GM19043 (cell line): ENCODE data around the gene THAP7.

Experiments
- ATAC-seq: cut with Tn5 transposase; IDR thresholded peaks from one replicate; pipeline ENCODE4 v1.9.1; 2021; ENCODE audit warnings: low read depth; ENCODE audit not compliant: unreplicated experiment

Gene THAP7

GRCh38 chr22:20994128-20994901 lies 7.6 kb downstream of the THAP7 start:
- ATAC-seq = no peak

GRCh38 chr22:20993304-20994127 lies 8.4 kb downstream of the THAP7 start:
- ATAC-seq = no peak

GRCh38 chr22:20992456-20993303 lies 9.2 kb downstream of the THAP7 start:
- ATAC-seq = no peak

GRCh38 chr22:20992056-20992442 lies 9.9 kb downstream of the THAP7 start:
- ATAC-seq = no peak

DNA sequence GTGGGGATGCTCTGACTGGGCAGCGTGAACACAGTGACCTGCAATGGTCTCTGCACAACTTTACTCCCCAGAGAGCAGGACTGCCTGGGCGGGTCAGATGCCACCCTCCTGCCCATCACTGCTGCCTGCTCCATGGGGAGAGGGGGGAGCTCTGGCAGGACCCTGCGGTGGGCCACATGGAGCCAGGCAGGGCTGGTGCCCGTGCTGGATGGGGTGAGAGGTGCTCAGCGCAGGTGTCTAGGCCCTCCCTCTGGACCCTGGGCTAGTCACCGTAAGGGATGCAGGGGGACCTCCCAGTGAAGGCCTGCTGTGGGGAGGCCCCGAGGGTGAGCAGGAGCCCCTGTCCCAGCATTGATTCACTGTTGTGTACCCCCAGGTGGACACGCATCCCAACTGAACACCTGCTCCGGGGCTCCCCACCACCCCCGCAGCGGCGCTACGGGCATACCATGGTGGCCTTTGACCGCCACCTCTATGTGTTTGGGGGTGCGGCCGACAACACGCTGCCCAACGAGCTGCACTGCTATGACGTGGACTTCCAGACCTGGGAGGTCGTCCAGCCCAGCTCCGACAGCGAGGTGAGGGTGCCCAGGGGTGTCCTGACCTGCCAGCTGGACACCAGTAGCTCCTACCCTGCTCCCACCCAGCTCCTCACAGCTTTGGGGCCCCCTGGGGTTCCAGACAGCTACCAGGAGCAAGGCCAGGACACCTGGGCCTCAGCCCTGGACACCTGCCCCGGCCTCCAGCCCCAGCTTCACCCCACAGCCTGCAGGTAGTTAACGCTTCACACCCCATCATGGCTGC lies 10.5 kb downstream of the THAP7 start:
- ATAC-seq = no peak

GRCh38 chr22:20990184-20991180 lies 11.4 kb downstream of the THAP7 start:
- no peak for ATAC-seq

DNA sequence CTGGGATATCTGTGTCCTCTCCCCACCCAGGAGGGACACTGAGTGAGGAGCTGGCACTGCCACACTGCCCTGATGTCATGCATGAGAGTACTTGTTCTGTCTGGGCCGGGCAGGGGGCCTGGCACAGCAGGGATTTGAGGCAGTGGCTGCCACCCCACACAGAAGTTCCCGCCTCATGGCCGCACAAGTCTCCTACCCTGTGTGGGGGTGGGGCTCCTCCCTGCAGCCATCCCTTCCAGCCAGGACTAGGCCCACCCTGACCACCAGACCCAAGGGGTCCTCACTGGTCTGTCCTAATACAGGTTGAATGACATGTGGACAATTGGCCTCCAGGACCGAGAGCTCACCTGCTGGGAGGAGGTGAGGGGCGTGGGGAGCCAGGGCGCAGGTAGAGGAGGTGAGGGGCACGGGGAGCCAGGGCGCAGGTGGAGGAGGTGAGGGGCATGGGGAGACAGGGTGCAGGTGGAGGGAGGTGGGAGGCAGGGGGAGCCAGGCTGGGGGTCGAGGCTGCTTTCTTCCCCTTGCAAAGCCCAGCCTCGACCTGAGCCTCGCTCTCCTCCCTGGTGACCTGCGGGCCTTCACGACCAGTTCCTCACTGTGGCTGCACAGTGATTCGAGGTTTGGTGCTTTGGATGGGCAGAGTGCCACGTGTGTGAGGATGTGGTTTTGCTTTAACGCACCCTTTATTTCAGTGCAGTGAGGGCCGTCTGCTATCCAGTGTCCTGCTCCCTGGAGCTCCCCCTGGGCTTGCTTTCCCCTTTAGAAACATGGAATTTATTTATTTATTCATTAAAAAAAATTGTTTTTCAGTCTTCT lies 12.4 kb downstream of the THAP7 start:
- ATAC-seq = no peak

- ATAC-seq = no peak
Observed at GRCh38 chr22:20988573-20989322, 13.2 kb downstream of the THAP7 start.

GRCh38 chr22:20987375-20987774 lies 14.5 kb downstream of the THAP7 start:
- ATAC-seq = no peak

- no peak for ATAC-seq
Observed at GRCh38 chr22:20986365-20986764, 15.6 kb downstream of the THAP7 start.

DNA sequence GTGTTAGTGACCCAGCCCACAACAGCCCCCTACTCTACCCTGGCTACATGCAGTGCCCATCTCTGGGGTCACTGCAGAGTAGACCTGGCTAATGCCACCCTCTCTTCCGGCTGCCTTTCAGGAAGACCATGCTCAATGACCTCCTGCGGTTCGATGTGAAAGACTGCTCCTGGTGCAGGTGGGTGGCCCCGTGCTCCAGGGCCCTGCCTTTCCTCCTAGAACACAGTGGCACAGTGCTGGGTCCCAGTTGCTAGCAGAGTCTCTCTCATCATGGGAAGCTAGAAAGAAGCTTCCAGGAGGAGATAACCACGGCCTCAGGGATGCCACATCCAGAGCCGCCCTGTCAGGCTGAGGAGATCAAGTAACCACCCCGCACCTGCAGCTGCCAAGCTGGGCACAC lies 16.2 kb downstream of the THAP7 start:
- ATAC-seq = no peak

GRCh38 chr22:20983081-20983771 lies 18.7 kb downstream of the THAP7 start:
- ATAC-seq = no peak

- no peak for ATAC-seq
Observed at GRCh38 chr22:20982563-20982882, 19.4 kb downstream of the THAP7 start.

GRCh38 chr22:20981787-20982562 lies 19.9 kb downstream of the THAP7 start, which contains the start of gene LZTR1:
Gene LZTR1, plus strand, starts transcription at chr22:20982297. Its CDS starts 75 bp downstream, at chr22:20982372.
- peak; percentile 66 for ATAC-seq

DNA sequence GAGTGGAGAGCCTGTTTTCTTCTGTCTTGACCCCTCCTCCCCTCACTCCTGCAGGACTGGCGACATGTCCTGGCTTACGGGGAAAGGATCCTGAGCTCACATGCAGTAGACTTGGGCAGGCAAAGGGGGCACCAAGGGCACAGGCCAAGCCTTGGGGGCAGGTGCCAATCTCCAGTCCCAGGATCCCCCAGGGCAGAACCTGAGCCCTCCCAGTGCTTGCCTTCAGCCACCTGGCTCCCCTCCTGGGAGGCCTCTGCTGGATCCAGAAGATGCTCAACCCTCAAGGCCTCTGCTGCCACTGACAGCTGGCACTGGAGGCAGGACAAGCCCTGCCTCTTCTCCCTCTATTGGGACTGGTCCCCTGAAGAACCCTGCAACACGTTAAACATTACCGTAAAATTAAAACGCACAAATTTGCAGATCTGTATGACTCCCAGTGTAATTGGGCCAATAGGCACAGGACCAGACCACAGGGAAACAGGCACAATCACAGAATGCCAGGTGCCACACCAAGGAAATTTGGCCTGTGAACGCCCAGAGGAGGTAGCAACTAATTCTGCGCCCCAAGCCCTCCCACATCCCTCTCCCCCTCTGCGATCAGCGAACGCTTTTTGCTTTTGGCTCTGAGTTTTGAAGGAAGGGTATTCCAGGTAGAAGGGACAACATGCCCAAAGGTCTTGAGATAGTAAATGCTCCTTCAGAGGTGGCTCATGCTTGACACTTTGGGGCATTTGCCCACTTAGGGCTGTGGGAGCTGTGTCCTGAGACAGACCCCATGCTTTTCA lies 20.8 kb downstream of the THAP7 start:
- ATAC-seq = no peak
